ENCODE data around the gene AEBP1.

AEBP1 gene

GRCh38 chr7:44063894-44064651 lies 40.1 kb upstream of the AEBP1 start:
- Histone ChIP-seq H2AFZ (no peak overlapping the region), H3K27ac (no peak overlapping the region), H3K27me3 (ENCODE audit: control insufficient read depth, insufficient read depth, low read length) (no peaks in the 10 kb centered on the region), H3K4me1 (peaks cover 23% of the 10 kb centered on the region), H3K4me2 (ENCODE audit: low read length) (no peak overlapping the region), H3K4me3 (ENCODE audit: low read depth, low read length) (no peak overlapping the region), H3K79me2 (no peaks in the 10 kb centered on the region), H3K9ac (no peak overlapping the region), H3K36me3 (ENCODE audit: control insufficient read depth, insufficient read depth, low read length) (no peaks in the 10 kb centered on the region), H3K9me3 (ENCODE audit: control insufficient read depth, low read length) (no peaks in the 10 kb centered on the region)
- TF ChIP-seq, protein P1, sequence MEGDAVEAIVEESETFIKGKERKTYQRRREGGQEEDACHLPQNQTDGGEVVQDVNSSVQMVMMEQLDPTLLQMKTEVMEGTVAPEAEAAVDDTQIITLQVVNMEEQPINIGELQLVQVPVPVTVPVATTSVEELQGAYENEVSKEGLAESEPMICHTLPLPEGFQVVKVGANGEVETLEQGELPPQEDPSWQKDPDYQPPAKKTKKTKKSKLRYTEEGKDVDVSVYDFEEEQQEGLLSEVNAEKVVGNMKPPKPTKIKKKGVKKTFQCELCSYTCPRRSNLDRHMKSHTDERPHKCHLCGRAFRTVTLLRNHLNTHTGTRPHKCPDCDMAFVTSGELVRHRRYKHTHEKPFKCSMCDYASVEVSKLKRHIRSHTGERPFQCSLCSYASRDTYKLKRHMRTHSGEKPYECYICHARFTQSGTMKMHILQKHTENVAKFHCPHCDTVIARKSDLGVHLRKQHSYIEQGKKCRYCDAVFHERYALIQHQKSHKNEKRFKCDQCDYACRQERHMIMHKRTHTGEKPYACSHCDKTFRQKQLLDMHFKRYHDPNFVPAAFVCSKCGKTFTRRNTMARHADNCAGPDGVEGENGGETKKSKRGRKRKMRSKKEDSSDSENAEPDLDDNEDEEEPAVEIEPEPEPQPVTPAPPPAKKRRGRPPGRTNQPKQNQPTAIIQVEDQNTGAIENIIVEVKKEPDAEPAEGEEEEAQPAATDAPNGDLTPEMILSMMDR (IDR thresholded peaks at IDR 0.05), result no peak

- H3K36me3 ChIP-seq (ENCODE audit: control insufficient read depth, insufficient read depth, low read length), result no peaks in the 10 kb centered on the region
- TF ChIP-seq, protein P1 (IDR thresholded peaks at IDR 0.05), result no peak
- no peaks in the 10 kb centered on the region for H3K9me3 ChIP-seq (ENCODE audit: control insufficient read depth, low read length)
- H3K79me2 ChIP-seq, result no peaks in the 10 kb centered on the region
- no peak overlapping the region for H3K4me2 ChIP-seq (ENCODE audit: low read length)
- no peak overlapping the region for H3K27ac ChIP-seq
- H3K27me3 ChIP-seq (ENCODE audit: control insufficient read depth, insufficient read depth, low read length), result no peaks in the 10 kb centered on the region
- H3K9ac ChIP-seq, result no peak overlapping the region
- no peak overlapping the region for H3K4me3 ChIP-seq (ENCODE audit: low read depth, low read length)
- H3K4me1 ChIP-seq, result peaks cover 23% of the 10 kb centered on the region
- H2AFZ ChIP-seq, result peak overlapping the region; percentile 47
Observed at GRCh38 chr7:44064791-44065430, 39.2 kb upstream of the AEBP1 start.

DNA sequence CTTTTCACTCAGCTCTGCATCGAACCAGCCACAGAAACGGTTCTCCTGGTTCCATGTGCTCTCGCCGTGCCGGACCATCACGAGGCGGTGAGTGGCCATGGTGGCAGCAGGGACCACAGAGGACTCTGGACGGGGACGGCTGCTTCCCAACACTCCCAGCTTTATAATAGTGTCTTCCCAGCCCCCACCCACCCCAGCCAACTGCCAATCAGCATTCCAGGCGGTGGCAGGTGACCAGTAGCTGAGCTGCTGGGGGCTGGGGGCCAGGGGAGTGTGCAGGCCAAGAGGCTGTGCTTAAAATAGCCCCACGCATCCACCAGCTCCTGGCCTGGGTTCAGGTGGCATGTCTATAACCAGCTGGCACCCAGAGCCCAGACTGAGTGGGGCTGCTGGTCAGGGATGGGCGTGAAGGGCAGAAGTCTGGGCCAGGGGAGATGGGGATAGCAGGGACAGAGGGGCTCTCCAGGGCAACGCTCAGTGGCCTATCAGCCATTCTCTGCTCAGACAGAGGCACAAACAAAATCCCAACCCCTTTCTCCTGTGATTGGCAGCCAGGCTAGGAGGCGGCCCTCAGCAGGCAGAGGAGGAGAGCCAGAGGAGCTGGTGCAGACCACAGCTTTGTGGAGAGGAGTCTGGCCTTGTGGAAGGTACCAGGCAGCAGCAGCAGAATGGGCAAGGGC lies 38.6 kb upstream of the AEBP1 start, which contains the start of gene PGAM2:
TSS of gene PGAM2 (minus strand) at position 137 of the 680 bp plus-strand sequence. CDS start at position 99, 38 bp downstream.
- Histone ChIP-seq H3K27me3 (ENCODE audit: control insufficient read depth, insufficient read depth, low read length) (no peaks in the 10 kb centered on the region), H3K36me3 (ENCODE audit: control insufficient read depth, insufficient read depth, low read length) (no peaks in the 10 kb centered on the region), H3K79me2 (no peaks in the 10 kb centered on the region), H2AFZ (peak within 1 kb of the TSS; percentile 47), H3K4me3 (ENCODE audit: low read depth, low read length) (no peak within 1 kb of the TSS), H3K4me1 (peaks cover 23% of the 10 kb centered on the region), H3K27ac (no peak within 1 kb of the TSS), H3K4me2 (ENCODE audit: low read length) (peak within 1 kb of the TSS; percentile 14), H3K9me3 (ENCODE audit: control insufficient read depth, low read length) (no peaks in the 10 kb centered on the region), H3K9ac (no peak within 1 kb of the TSS)
- TF ChIP-seq, protein P1 (IDR thresholded peaks at IDR 0.05), result no peak

DNA sequence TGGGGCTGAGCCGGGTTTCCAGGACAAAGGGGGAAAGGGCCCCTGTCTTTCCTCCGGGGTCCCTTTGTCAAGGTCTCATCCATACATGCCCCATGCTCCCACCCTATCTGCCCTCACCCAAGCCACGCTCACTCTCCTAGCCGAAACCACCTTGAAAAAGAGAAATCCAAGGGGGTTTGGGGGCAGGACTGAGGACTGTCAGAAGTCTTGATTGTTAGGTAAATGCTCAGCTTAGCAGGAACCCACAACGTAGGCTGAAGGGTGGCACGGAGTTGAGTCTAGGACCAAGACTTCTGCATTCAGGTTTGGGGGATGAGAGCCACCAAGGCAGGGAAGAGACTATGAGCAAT lies 38.1 kb upstream of the AEBP1 start:
- H3K4me3 ChIP-seq (ENCODE audit: low read depth, low read length), result no peak overlapping the region
- H2AFZ ChIP-seq, result no peak overlapping the region
- no peaks in the 10 kb centered on the region for H3K9me3 ChIP-seq (ENCODE audit: control insufficient read depth, low read length)
- no peaks in the 10 kb centered on the region for H3K27me3 ChIP-seq (ENCODE audit: control insufficient read depth, insufficient read depth, low read length)
- peaks cover 23% of the 10 kb centered on the region for H3K4me1 ChIP-seq
- H3K4me2 ChIP-seq (ENCODE audit: low read length), result no peak overlapping the region
- no peaks in the 10 kb centered on the region for H3K79me2 ChIP-seq
- H3K27ac ChIP-seq, result no peak overlapping the region
- TF ChIP-seq, protein P1 (IDR thresholded peaks at IDR 0.05), result no peak
- H3K36me3 ChIP-seq (ENCODE audit: control insufficient read depth, insufficient read depth, low read length), result no peaks in the 10 kb centered on the region
- no peak overlapping the region for H3K9ac ChIP-seq

Measured in parathyroid adenoma (tissue), 2 donors.